Globus pallidus (tissue), 1 donor: ENCODE measurements around the gene GALNT17.

Experiments
- DNase-seq: peaks from one replicate; pipeline ENCODE4 v3.0.0-alpha.2; 2015; ENCODE audit warnings: low spot score

GALNT17 gene

GRCh38 chr7:71285571-71286145 is 153.7 kb downstream of the GALNT17 start:
- no peak for DNase-seq

GRCh38 chr7:71286336-71286735 is 154.4 kb downstream of the GALNT17 start:
- DNase-seq: no peak

DNA sequence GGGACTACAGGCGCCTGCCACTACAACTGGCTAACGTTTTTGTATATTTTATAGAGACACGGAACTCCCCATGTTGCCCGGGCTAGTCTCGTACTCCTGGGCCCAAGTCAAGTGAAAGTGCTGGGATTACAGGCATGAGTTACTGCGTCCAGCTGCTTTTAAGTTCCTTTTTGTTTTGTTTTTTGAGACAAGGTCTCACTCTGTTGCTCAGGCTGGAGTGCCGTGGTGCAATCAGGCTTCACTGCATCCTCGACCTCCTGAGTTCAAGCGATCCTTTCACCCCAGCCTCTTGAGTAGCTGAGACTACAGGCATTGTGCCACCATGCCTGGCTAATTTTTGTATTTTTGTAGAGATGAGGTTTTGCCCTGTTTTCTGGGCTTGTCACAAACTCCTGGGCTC is 155.0 kb downstream of the GALNT17 start:
- DNase-seq: no peak

DNA sequence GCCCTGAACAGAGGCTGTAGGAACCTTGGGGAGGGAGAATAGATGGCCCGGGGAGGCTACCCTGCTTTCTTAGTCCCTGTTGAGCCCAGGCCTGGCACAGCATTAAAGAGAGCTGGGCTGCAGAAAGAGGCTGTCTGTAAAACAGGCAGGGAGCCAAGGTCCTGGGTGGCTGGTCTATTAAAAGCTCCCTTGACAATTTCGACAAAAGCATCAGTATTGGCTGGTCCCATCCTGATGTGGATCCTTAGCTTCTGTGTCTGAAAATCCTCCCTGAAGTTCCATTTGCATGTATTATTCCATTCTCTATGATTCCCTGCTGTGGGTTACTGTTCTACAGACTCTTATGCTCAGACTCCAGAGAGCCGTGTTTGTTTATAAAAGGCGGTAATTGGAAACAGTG is 158.5 kb downstream of the GALNT17 start:
- DNase-seq: no peak

DNA sequence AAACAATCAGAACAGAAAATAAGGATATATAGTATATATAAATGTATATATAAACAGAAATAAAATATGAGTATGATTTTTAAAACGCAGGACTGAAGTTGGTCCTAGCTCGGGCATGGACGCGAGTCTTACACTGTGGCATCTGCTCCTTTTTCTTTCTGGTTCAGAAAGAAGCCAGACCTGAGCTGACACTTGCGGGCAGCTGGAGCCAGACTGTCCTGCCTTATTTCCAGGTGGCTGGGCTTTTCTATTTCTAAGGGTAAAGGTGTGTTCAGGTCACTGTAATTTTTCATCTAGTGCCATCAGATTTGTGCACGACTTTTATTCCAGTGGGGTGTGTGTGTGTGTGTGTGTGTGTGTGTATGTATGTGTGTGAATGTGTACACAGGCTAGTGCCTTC is 166.4 kb downstream of the GALNT17 start:
- no peak for DNase-seq

- DNase-seq: no peak
Observed at GRCh38 chr7:71300086-71300485, 168.1 kb downstream of the GALNT17 start.

DNA sequence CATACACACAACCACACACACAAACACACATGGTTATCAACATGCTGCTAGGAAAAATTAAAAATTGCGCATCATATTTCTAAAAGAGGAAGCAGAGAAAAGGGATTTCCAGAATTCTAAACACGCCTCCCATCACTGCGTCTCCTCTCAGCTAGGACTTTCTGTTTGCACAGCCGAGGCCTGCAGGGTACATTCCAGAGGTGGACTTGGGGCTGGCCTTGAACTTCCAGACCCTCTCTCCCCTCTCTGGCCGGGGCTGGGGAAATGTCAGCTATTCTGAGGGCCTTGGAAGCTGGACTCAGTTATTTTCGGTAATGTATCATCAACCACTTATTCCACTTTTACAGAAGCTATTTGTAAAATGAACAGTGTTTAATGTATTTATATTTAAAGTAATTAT is 168.7 kb downstream of the GALNT17 start:
- DNase-seq: no peak

- DNase-seq: no peak
Observed at GRCh38 chr7:71301167-71301566, 169.2 kb downstream of the GALNT17 start.

- DNase-seq: no peak
Observed at GRCh38 chr7:71303566-71303965, 171.6 kb downstream of the GALNT17 start.

DNA sequence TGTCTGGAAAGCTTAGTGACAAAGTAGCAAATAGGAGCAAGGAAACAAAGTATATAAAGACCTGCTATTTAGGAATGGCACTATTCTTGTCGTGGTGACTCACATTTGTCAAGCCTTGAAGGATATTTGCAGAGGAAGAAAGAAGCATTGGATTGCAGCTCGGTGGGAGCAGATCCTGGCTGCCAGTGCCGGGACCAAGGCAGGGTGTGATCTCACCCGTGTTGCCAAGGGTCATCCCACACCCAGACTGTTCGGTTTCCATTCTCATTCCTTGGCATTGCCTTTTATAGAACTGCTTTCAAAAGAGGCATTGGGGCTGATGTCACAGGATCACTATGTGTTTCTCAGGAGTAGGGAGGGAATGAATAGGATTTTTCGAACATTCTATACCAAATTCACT is 176.2 kb downstream of the GALNT17 start:
- DNase-seq: no peak

DNA sequence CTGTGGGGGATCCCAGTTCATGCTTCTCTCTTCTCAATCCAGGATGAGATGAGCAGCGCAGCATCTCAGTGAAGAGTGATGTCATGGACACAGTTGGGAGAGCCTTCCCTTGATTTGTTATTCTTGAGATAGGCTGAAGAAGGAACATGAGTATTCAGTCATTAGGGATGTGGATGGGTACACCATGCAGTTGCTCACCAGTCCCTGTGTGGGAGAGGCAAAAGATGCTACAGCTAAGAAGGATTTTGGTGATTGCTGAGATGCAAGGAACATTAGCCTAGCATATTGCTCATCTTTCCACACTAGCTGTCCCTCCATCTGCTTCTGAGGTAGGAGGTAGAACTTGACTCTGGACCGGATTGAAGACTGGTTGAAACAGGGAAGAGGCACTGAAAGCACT is 179.6 kb downstream of the GALNT17 start:
- DNase-seq: no peak

DNA sequence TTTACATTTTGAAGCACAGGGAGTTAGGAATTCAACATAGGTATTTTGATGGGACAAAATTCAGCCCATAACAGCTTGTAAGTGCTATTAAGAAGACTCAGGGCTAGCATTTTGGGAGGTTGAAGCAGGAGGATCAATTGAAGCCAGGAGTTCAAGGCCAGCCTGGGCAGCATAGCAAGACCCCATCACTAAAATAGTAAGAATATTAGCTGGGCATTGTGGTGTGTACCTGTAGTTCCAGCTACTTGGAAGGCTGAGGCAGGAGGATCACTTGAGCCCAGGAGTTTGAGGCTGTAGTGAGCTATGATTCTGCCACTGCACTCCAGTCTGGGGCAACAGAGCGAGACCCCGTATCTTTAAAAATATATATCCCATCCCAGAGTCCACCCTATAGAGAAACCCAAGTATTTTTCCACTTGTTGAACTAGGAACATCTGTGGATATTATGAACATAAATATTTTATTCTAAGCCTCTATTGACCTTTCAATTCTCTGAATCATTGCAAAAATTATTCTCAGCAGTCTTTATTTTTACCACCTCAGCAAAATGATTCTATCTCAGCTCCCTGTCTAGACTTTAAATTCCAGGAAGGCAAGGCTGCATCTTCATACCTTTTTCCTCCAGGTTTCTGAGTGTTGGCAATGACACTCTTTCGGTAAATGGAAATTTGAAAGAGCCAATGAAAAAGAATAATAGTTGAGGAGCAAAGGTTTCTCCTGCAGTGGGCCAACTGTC is 181.0 kb downstream of the GALNT17 start:
- DNase-seq: no peak

GRCh38 chr7:71313553-71313952 is 181.6 kb downstream of the GALNT17 start:
- DNase-seq: no peak

GRCh38 chr7:71320916-71321315 is 189.0 kb downstream of the GALNT17 start:
- no peak for DNase-seq

DNA sequence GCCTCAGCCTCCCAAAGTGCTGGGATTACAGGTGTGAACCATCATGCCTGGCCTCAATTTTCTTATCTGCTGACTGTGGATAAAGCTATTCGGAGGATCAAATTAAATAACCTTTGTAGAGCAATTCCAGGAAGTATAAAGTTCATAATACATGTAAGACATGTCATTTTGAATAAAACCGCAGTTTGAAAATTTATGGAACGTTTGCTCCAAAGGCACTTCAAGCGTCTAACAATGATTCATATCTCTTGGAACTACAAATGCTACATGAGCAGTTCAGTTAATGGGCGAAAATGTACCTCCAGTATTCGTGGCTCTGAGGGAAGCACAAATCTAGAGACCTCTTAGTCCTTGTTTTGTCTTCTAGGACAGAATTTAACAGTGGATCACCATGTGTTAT is 190.3 kb downstream of the GALNT17 start:
- no peak for DNase-seq

DNA sequence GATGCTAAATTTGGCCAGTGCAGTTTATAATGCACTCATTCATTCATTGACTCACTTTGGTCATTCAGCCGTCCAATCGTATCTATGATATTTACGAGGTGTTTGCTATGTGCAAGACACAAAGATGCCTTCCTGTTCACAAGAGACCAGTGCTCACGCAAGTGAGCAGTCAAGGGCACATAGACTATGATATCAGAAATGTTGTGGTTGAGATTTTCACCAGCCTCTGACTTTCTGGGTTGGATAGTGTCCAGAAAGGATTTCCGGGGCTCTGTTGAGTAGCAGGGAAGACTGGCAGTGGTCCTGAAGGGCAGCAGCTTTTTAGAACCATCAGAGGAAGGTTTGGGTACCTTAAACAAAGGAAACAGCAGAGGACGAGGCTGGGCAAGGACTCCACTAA is 191.8 kb downstream of the GALNT17 start:
- DNase-seq: no peak

- DNase-seq: no peak
Observed at GRCh38 chr7:71325151-71325550, 193.2 kb downstream of the GALNT17 start.

GRCh38 chr7:71326595-71326994 is 194.7 kb downstream of the GALNT17 start:
- DNase-seq: no peak

DNA sequence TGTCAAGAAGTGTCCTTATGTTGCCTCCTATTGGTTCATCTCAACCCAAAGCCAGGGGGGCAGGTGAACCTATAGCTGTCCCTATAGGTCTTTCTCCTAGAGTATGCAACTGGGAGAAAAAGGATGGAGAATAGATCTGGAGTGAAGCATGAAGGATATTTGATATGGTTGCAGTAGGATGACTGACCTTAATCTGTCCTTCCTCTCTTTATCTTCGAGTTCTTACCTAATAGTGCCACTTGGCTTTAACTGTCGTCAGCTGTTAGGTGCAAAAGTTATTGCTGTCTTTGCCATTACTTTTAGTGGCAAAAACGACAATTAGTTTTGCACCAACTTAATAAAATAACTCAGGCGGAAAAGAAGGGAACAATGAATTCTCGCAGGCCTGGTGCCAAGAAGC is 196.0 kb downstream of the GALNT17 start:
- no peak for DNase-seq

DNA sequence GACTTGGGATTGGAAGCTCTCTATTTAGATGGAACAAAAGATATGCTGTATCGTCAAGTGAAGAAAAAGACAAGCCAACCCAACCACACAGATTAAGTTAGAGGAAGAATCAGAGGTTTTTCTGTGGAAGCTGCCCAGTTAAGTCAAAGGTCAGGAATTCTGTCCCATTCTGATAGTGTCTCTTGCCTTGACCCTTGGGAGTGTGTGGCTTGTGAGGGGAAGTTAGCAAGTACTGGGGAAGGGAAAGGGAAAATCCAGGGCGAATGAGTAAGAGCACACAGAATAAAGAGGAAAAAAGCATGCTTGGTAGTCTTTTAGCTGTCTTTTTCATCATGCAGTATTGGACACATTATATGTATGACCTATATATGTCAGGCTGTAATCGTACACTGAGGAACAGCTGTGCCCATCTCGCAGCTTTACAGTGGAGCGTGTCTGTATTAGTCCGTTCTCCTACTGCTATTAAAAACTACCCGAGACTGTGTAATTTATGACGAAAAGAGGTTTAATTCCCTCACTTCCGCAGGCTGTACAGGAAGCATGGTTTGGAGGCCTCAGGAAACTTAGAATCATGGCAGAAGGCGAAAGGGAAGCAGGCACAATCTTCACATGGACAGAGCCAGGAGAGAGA is 197.2 kb downstream of the GALNT17 start:
- no peak for DNase-seq

DNA sequence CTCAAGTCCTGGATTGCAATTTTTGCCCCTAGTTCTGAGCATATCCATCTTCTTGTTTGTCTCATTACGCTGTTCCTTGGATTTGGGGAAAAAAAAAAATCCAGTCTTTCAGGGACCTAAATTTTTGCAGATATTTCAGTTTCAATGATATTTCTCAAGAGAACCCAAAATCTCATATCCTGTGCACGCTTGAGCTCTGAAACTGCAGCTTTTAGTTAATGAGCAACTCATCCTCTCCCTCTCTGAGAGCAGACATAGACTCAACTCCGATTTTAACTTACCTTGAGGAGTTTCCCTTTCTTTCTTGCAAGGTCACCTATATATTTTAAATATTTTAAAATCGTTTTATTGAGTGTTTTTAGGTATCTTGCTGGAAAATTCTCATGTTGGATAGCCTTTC is 200.3 kb downstream of the GALNT17 start:
- no peak for DNase-seq

GRCh38 chr7:71334541-71334940 is 202.6 kb downstream of the GALNT17 start:
- DNase-seq: no peak

DNA sequence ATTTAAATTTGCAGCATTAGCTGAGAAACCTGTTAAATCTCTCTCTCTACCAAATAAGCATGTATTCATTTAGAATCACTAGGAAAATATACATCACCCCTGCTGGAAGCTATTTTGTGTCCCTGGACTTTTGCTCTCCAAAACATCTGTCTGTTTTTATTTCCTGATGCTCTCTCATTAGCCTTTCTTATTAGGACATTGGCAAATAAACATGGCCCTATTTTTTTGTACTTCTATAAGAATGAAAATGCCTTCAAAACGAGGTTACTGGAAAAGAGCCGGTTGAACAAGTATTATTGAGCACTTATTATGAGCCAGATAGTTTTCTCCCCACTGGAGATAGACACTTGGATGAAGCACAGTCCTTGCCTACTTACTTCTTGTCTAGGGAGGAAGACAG is 206.9 kb downstream of the GALNT17 start:
- no peak for DNase-seq

- no peak for DNase-seq
Observed at GRCh38 chr7:71339924-71340323, 208.0 kb downstream of the GALNT17 start.
